Neutrophil (primary cell): Measurements from ENCODE around the gene ADI1.

Experiments
- H3K27ac ChIP-seq: fragments of 200-600 bp; sonication (generic); 2 replicates; pipeline ENCODE4 v1.5.1; 2016; ENCODE audit warnings: mild to moderate bottlenecking, moderate library complexity
- H3K27me3 ChIP-seq: fragments of 200-600 bp; sonication (generic); 2 replicates; pipeline ENCODE4 v1.6.0; 2016; ENCODE audit warnings: mild to moderate bottlenecking
- H3K36me3 ChIP-seq: fragments of 200-600 bp; sonication (generic); 2 replicates; pipeline ENCODE4 v1.5.1; 2017
- H3K4me1 ChIP-seq, 2 experiments: fragments of 200-600 bp in 1 of 2; sonication (generic) in 1 of 2; 1 replicate in 1 of 2; 2 replicates in 1 of 2; pipeline versions ENCODE4 v1.5.1 to v1.6.1; 2013 to 2016; ENCODE audit warnings: low read depth in 1 of 2, low read length in 1 of 2, mild to moderate bottlenecking in 1 of 2, moderate library complexity in 1 of 2; ENCODE audit not compliant: control insufficient read depth in 1 of 2, insufficient read depth in 1 of 2
- H3K4me3 ChIP-seq, 2 experiments: fragments of 200-600 bp in 1 of 2; sonication (generic) in 1 of 2; 1 replicate in 1 of 2; 2 replicates in 1 of 2; pipeline ENCODE4 v1.5.1; 2013 to 2016; ENCODE audit warnings: low read depth in 1 of 2, low read length in 1 of 2, mild to moderate bottlenecking in 1 of 2, moderate library complexity in 1 of 2
- H3K9me3 ChIP-seq: fragments of 200-600 bp; sonication (generic); 2 replicates; pipeline ENCODE4 v1.5.1; 2016
- CTCF ChIP-seq: fragments of 200-600 bp; sonication (generic); IDR thresholded peaks from 2 replicates; pipeline ENCODE4 v1.5.1; 2016; ENCODE audit warnings: antibody characterized with exemption

The ADI1 gene

GRCh38 chr2:3483986-3484960 lies 35.1 kb downstream of the ADI1 start:
- no peaks in the 10 kb centered on the region for H3K9me3 ChIP-seq
- H3K4me3 ChIP-seq, result no peak overlapping the region
- peaks cover 48% of the 10 kb centered on the region for H3K36me3 ChIP-seq

GRCh38 chr2:3483227-3483985 lies 35.9 kb downstream of the ADI1 start:
- no peak for TF ChIP-seq CTCF
- H3K4me3 ChIP-seq, result no peak overlapping the region
- H3K36me3 ChIP-seq, result peaks cover 57% of the 10 kb centered on the region
- H3K27ac ChIP-seq, result no peak overlapping the region
- H3K27me3 ChIP-seq, result no peaks in the 10 kb centered on the region
- H3K4me1 ChIP-seq, result no peaks in the 10 kb centered on the region
- no peaks in the 10 kb centered on the region for H3K9me3 ChIP-seq

More at GRCh38 chr2:3483986-3484960, 35.1 kb downstream of the ADI1 start:
- H3K4me1 ChIP-seq, result no peaks in the 10 kb centered on the region
- TF ChIP-seq CTCF, result no peak
- no peaks in the 10 kb centered on the region for H3K27me3 ChIP-seq
- no peak overlapping the region for H3K27ac ChIP-seq

GRCh38 chr2:3482363-3482821 lies 36.9 kb downstream of the ADI1 start:
- no peak for TF ChIP-seq CTCF
- H3K4me1 ChIP-seq, result no peaks in the 10 kb centered on the region
- no peak overlapping the region for H3K4me3 ChIP-seq
- peaks cover 66% of the 10 kb centered on the region for H3K36me3 ChIP-seq
- H3K27me3 ChIP-seq, result no peaks in the 10 kb centered on the region
- no peaks in the 10 kb centered on the region for H3K9me3 ChIP-seq
- H3K27ac ChIP-seq, result no peak overlapping the region

GRCh38 chr2:3481736-3482362 lies 37.5 kb downstream of the ADI1 start:
- H3K27me3 ChIP-seq, result no peaks in the 10 kb centered on the region
- H3K36me3 ChIP-seq, result peaks cover 69% of the 10 kb centered on the region
- H3K4me1 ChIP-seq, result no peaks in the 10 kb centered on the region
- H3K4me3 ChIP-seq, result no peak overlapping the region
- no peak overlapping the region for H3K27ac ChIP-seq
- no peaks in the 10 kb centered on the region for H3K9me3 ChIP-seq
- no peak for TF ChIP-seq CTCF

GRCh38 chr2:3481011-3481400 lies 38.3 kb downstream of the ADI1 start:
- H3K36me3 ChIP-seq, result peaks cover 72% of the 10 kb centered on the region
- H3K4me1 ChIP-seq, result no peaks in the 10 kb centered on the region
- no peaks in the 10 kb centered on the region for H3K27me3 ChIP-seq
- H3K27ac ChIP-seq, result no peak overlapping the region
- no peak for TF ChIP-seq CTCF
- no peaks in the 10 kb centered on the region for H3K9me3 ChIP-seq
- H3K4me3 ChIP-seq, result no peak overlapping the region
